HCT116 (cell line): ENCODE data around the gene SLC26A2. TPM values are rescaled to one million over a fixed set of nuclear protein-coding genes. Genes with fewer than 3 reads are reported as not detected.
A peak's percentile ranks its signal among the peaks of the same experiment; 100 is the strongest.

ENCODE experiments used
- ATAC-seq: fragments of 200-7000 bp; cut with Tn5 transposase; 2 replicates; pipeline ENCODE4 v1.9.1; 2020; ENCODE audit warnings: mild to moderate bottlenecking, moderate library complexity
- BruUV-seq: library from RNA; stranded (reverse); fragments of 400-500 nt; replicated peaks from 2 replicates; lab custom pipeline; 2021; lab: Mats Ljungman, UMichigan
- CTCF ChIA-PET: fragments of 300-600 bp; sonication (Branson Sonifier 250); formaldehyde crosslinking; loops from one replicate; lab custom pipeline; 2021; ENCODE audit warnings: antibody characterized with exemption; lab: Charles Lee
- POLR2A ChIA-PET: fragments of 300-600, 350-600 bp; sonication (Branson Sonifier 250); formaldehyde crosslinking; loops from one replicate; lab custom pipeline; 2021; ENCODE audit warnings: antibody characterized with exemption; lab: Charles Lee
- RAD21 ChIA-PET, 2 experiments: fragments of 300-600 bp; sonication (Branson Sonifier 250); formaldehyde crosslinking; loops; one replicate each; lab custom pipeline; 2023; ENCODE audit warnings: low total read pairs in 2 of 2; ENCODE audit not compliant: uncharacterized antibody in 2 of 2, unreplicated experiment in 2 of 2, low non-redundant PET in 1 of 2; lab: Charles Lee
- DNase-seq: peaks from one replicate; pipeline ENCODE4 v3.0.0-alpha.2; 2010; ENCODE audit warnings: low read depth, low spot score
- H2AFZ ChIP-seq: fragments of 200-600 bp; shearing (Covaris generic), sonication (generic); 2 replicates; pipeline ENCODE4 v1.6.1; 2017; ENCODE audit warnings: low read depth, mixed run types, mixed read lengths, antibody characterized with exemption, low read length; ENCODE audit not compliant: poor library complexity, severe bottlenecking
- H3K27ac ChIP-seq: 2 replicates; pipeline ENCODE4 v1.5.1; 2012; ENCODE audit warnings: low read depth, low read length
- H3K27me3 ChIP-seq: fragments of 200-600 bp; sonication (generic); 2 replicates; pipeline ENCODE4 v1.6.1; 2016; ENCODE audit warnings: mixed run types, low read length, mixed read lengths; ENCODE audit not compliant: insufficient read depth
- H3K36me3 ChIP-seq, 2 experiments: fragments of 200-500 bp in 1 of 2; fragments of 200-600 bp in 1 of 2; sonication (Bioruptor generic) in 1 of 2; sonication (generic) in 1 of 2; 2 replicates each; pipeline versions ENCODE4 v1.5.1 to v1.6.1; 2014 to 2016; ENCODE audit warnings: low read length in 2 of 2, inconsistent platforms in 1 of 2, mixed read lengths in 1 of 2, mixed run types in 1 of 2; ENCODE audit not compliant: insufficient read depth in 2 of 2, control insufficient read depth in 1 of 2
- H3K4me1 ChIP-seq, 2 experiments: fragments of 200-600 bp in 1 of 2; sonication (generic) in 1 of 2; 2 replicates each; pipeline versions ENCODE4 v1.5.1 to v1.6.1; 2012 to 2017; ENCODE audit warnings: low read length in 2 of 2, inconsistent platforms in 1 of 2, mild to moderate bottlenecking in 1 of 2, mixed read lengths in 1 of 2, mixed run types in 1 of 2, moderate library complexity in 1 of 2; ENCODE audit not compliant: insufficient read depth in 2 of 2, control insufficient read depth in 1 of 2
- H3K4me2 ChIP-seq: fragments of 200-600 bp; sonication (generic); 2 replicates; pipeline ENCODE4 v1.6.1; 2017; ENCODE audit warnings: mixed run types, low read length, mixed read lengths
- H3K4me3 ChIP-seq, 2 experiments: fragments of 200-600 bp in 1 of 2; sonication (generic) in 1 of 2; replicated peaks in 1 of 2; 2 replicates each; pipeline ENCODE4 v1.5.1; 2011 to 2016; ENCODE audit warnings: low read length in 2 of 2, control low read depth in 1 of 2, low read depth in 1 of 2, mild to moderate bottlenecking in 1 of 2, mixed read lengths in 1 of 2, mixed run types in 1 of 2
- H3K79me2 ChIP-seq: fragments of 200-600 bp; sonication (generic); 2 replicates; pipeline ENCODE4 v1.6.1; 2017; ENCODE audit warnings: mild to moderate bottlenecking, mixed run types, low read length, moderate library complexity, mixed read lengths; ENCODE audit not compliant: insufficient read depth
- H3K9ac ChIP-seq: fragments of 200-600 bp; sonication (generic); 2 replicates; pipeline ENCODE4 v1.6.1; 2016; ENCODE audit warnings: low read length, mixed read lengths
- H3K9me2 ChIP-seq: fragments of 200-600 bp; sonication (generic), shearing (Covaris generic); 2 replicates; pipeline ENCODE4 v1.6.1; 2017; ENCODE audit warnings: mixed run types, mild to moderate bottlenecking, moderate library complexity; ENCODE audit not compliant: insufficient read depth
- H3K9me3 ChIP-seq, 2 experiments: fragments of 200-500 bp in 1 of 2; fragments of 200-600 bp in 1 of 2; sonication (Bioruptor generic) in 1 of 2; sonication (generic) in 1 of 2; 2 replicates each; pipeline ENCODE4 v1.6.1; 2014 to 2017; ENCODE audit warnings: low read length in 2 of 2, mixed read lengths in 2 of 2, inconsistent platforms in 1 of 2, low read depth in 1 of 2, mild to moderate bottlenecking in 1 of 2, mixed run types in 1 of 2, moderate library complexity in 1 of 2; ENCODE audit not compliant: control insufficient read depth in 1 of 2, insufficient read depth in 1 of 2
- H4K20me1 ChIP-seq: fragments of 200-600 bp; sonication (generic), shearing (Covaris generic); 2 replicates; pipeline ENCODE4 v1.6.1; 2017; ENCODE audit warnings: mixed run types, mild to moderate bottlenecking, moderate library complexity; ENCODE audit not compliant: insufficient read depth
- CBX3 ChIP-seq: IDR thresholded peaks from 2 replicates; pipeline ENCODE4 v1.6.1; 2012; ENCODE audit warnings: low read depth
- CEBPB ChIP-seq: IDR thresholded peaks from 2 replicates; pipeline ENCODE4 v1.6.1; 2012; ENCODE audit warnings: low read depth
- EGR1 ChIP-seq: IDR thresholded peaks from 2 replicates; pipeline ENCODE4 v1.6.1; 2012; ENCODE audit warnings: low read depth
- ELF1 ChIP-seq: IDR thresholded peaks from 2 replicates; pipeline ENCODE4 v1.6.1; 2012; ENCODE audit warnings: low read depth, borderline replicate concordance
- EZH2 ChIP-seq: fragments of 200-600 bp; sonication (generic); IDR thresholded peaks from 2 replicates; pipeline ENCODE4 v1.6.1; 2017; ENCODE audit warnings: antibody characterized with exemption, mixed run types
- EZH2phosphoT487 ChIP-seq: fragments of 200-600 bp; IDR thresholded peaks from 2 replicates; pipeline ENCODE4 v1.6.1; 2018; ENCODE audit warnings: antibody characterized with exemption, borderline replicate concordance
- POLR2AphosphoS5 ChIP-seq: IDR thresholded peaks from 2 replicates; pipeline ENCODE4 v1.6.1; 2011; ENCODE audit warnings: mild to moderate bottlenecking, low read depth, low read length, moderate library complexity
- RAD21 ChIP-seq: IDR thresholded peaks from 2 replicates; pipeline ENCODE4 v1.6.1; 2012; ENCODE audit warnings: low read depth, mild to moderate bottlenecking
- SP1 ChIP-seq: IDR thresholded peaks from 2 replicates; pipeline ENCODE4 v1.6.1; 2012; ENCODE audit warnings: low read depth
- YY1 ChIP-seq: IDR thresholded peaks from 2 replicates; pipeline ENCODE4 v1.6.1; 2011; ENCODE audit warnings: low read length, low read depth, moderate library complexity, mild to moderate bottlenecking; ENCODE audit not compliant: insufficient replicate concordance; ENCODE audit errors: extremely low read depth
- ZFX ChIP-seq: fragments of 450-650 bp; IDR thresholded peaks from 2 replicates; pipeline ENCODE4 v1.6.1; 2017
- ZNF274 ChIP-seq: fragments of 200-500 bp; sonication (Bioruptor generic); IDR thresholded peaks from 2 replicates; pipeline ENCODE4 v1.6.1; 2014; ENCODE audit warnings: mild to moderate bottlenecking, low read depth, low read length, inconsistent platforms
- intact Hi-C: fragments of 100-400 bp; cut with micrococcal nuclease; formaldehyde crosslinking; loops from 2 replicates; pipeline ENCODE4 v1.10.0; 2022
- total RNA-seq: library from RNA; stranded (reverse); gene quantifications from one replicate; pipeline ENCODE4 v1.2.1, GENCODE V29; 2021; ENCODE audit not compliant: unreplicated experiment
- TF ChIP-seq, protein P1 (sequence below): IDR thresholded peaks from 2 replicates; pipeline ENCODE4 v1.6.1; 2012; ENCODE audit warnings: low read depth
- TF ChIP-seq, protein P2 (sequence below): IDR thresholded peaks from 2 replicates; pipeline ENCODE4 v1.6.1; 2011; ENCODE audit warnings: mild to moderate bottlenecking, low read length, moderate library complexity; ENCODE audit not compliant: insufficient replicate concordance; ENCODE audit errors: extremely low read depth

Gene SLC26A2
- total RNA-seq, 1 experiment from 2014 or later: 7.8 TPM

DNA sequence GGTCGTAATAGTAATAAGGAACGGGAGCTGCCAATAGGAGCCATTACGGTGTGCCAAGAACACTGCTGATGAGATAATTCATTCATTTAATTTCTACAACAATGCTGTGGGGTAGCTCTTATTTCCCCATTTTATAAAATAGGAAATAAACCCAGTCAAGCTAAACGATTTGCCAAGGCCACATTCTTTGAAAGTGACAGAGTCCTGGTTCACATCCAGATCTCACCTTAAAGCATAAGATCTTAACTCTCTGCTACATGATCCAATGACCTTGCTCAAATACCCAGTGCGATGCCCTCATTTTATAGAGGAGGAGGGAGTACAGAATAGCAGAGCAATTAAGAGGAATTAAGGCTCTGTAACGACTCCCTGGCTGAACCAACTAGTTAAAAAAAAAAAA is 21.0 kb upstream of the SLC26A2 start:
- no peaks in the 10 kb centered on the region for H3K36me3 ChIP-seq
- POLR2A ChIA-PET: no interaction called here
- no peak overlapping the region for H3K4me3 ChIP-seq
- no peak for ATAC-seq
- CTCF ChIA-PET: interaction anchor here (0.7 to 1.2 kb wide), 2 partner anchors 9 to 20 kb away, joined by 3 to 5 read pairs; partner anchors contain the start of gene SLC26A2
- H3K9ac ChIP-seq: no peak overlapping the region
- H3K9me2 ChIP-seq: no peaks in the 10 kb centered on the region
- H3K27me3 ChIP-seq: no peaks in the 10 kb centered on the region
- intact Hi-C loops: no loop called here
- peaks cover 0 to 20% of the 10 kb centered on the region in 2 experiments; a peak in 3 of 4 replicates for H3K4me1 ChIP-seq
- TF ChIP-seq YY1 (no peak), SP1 (no peak), CEBPB (no peak), EZH2phosphoT487 (no peak), EZH2 (no peak), EGR1 (no peak), ZNF274 (no peak), CBX3 (no peak), RAD21 (no peak), ELF1 (no peak), POLR2AphosphoS5 (no peak), ZFX (no peak)
- TF ChIP-seq, protein P1, sequence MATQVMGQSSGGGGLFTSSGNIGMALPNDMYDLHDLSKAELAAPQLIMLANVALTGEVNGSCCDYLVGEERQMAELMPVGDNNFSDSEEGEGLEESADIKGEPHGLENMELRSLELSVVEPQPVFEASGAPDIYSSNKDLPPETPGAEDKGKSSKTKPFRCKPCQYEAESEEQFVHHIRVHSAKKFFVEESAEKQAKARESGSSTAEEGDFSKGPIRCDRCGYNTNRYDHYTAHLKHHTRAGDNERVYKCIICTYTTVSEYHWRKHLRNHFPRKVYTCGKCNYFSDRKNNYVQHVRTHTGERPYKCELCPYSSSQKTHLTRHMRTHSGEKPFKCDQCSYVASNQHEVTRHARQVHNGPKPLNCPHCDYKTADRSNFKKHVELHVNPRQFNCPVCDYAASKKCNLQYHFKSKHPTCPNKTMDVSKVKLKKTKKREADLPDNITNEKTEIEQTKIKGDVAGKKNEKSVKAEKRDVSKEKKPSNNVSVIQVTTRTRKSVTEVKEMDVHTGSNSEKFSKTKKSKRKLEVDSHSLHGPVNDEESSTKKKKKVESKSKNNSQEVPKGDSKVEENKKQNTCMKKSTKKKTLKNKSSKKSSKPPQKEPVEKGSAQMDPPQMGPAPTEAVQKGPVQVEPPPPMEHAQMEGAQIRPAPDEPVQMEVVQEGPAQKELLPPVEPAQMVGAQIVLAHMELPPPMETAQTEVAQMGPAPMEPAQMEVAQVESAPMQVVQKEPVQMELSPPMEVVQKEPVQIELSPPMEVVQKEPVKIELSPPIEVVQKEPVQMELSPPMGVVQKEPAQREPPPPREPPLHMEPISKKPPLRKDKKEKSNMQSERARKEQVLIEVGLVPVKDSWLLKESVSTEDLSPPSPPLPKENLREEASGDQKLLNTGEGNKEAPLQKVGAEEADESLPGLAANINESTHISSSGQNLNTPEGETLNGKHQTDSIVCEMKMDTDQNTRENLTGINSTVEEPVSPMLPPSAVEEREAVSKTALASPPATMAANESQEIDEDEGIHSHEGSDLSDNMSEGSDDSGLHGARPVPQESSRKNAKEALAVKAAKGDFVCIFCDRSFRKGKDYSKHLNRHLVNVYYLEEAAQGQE: no peak
- TF ChIP-seq, protein P2, sequence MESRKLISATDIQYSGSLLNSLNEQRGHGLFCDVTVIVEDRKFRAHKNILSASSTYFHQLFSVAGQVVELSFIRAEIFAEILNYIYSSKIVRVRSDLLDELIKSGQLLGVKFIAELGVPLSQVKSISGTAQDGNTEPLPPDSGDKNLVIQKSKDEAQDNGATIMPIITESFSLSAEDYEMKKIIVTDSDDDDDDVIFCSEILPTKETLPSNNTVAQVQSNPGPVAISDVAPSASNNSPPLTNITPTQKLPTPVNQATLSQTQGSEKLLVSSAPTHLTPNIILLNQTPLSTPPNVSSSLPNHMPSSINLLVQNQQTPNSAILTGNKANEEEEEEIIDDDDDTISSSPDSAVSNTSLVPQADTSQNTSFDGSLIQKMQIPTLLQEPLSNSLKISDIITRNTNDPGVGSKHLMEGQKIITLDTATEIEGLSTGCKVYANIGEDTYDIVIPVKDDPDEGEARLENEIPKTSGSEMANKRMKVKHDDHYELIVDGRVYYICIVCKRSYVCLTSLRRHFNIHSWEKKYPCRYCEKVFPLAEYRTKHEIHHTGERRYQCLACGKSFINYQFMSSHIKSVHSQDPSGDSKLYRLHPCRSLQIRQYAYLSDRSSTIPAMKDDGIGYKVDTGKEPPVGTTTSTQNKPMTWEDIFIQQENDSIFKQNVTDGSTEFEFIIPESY: no peak
- BruUV-seq: no TSS peak
- H3K4me2 ChIP-seq: peak overlapping the region; percentile 49; the same call in 1 of the 2 replicates
- DNase-seq: no peak
- H3K9me3 ChIP-seq: no peaks in the 10 kb centered on the region
- H2AFZ ChIP-seq: peak overlapping the region; percentile 51
- no peaks in the 10 kb centered on the region for H3K79me2 ChIP-seq
- H4K20me1 ChIP-seq: no peaks in the 10 kb centered on the region
- RAD21 ChIA-PET: interaction anchor here in 1 of 2 experiments (0.7 kb wide), 1 partner anchor 44 kb away, joined by 4 read pairs; no protein-coding TSS in a partner anchor
- H3K27ac ChIP-seq: no peak overlapping the region
